Peyer's patch (tissue), 4 donors: ENCODE measurements around the gene SYT9. TPM values are rescaled to one million over a fixed set of nuclear protein-coding genes. Genes with fewer than 3 reads are reported as not detected.

Experiments used
- DNase-seq, 3 donors: peaks; one replicate each; pipeline ENCODE4 v3.0.0-alpha.2; 2017 to 2019
- H3K27ac ChIP-seq, 4 donors: fragments of 200-600 bp; sonication (generic); one replicate each; pipeline ENCODE4 v1.5.1; 2016 to 2019
- H3K27me3 ChIP-seq, 2 donors: fragments of 200-600 bp; sonication (generic); one replicate each; pipeline ENCODE4 v1.5.1; 2019
- H3K36me3 ChIP-seq, 3 donors: fragments of 200-600 bp; sonication (generic); one replicate each; pipeline ENCODE4 v1.5.1; 2016 to 2019
- H3K4me1 ChIP-seq, 4 donors: fragments of 200-600 bp; sonication (generic); one replicate each; pipeline ENCODE4 v1.5.1; 2016 to 2019
- H3K4me3 ChIP-seq, 4 donors: fragments of 200-600 bp; sonication (generic); 1 replicate in 3 of 4; 2 replicates in 1 of 4; pipeline ENCODE4 v1.5.1; 2016 to 2019; ENCODE audit warnings: mild to moderate bottlenecking in 1 of 4
- H3K9me3 ChIP-seq, 4 donors: fragments of 200-600 bp; sonication (generic); one replicate each; pipeline ENCODE4 v1.5.1; 2016 to 2019; ENCODE audit warnings: mild to moderate bottlenecking in 1 of 4
- CTCF ChIP-seq, 6 experiments: fragments of 450-650 bp in 4 of 6; fragments of 200-600 bp in 2 of 6; sonication (generic) in 1 of 6; IDR thresholded peaks; one replicate each; pipeline ENCODE4 v1.5.1; 2017 to 2019; ENCODE audit warnings: antibody characterized with exemption in 6 of 6, mild to moderate bottlenecking in 3 of 6, moderate library complexity in 1 of 6
- POLR2A ChIP-seq, 2 donors: fragments of 450-650 bp; IDR thresholded peaks; one replicate each; pipeline ENCODE4 v1.5.1; 2017; ENCODE audit warnings: antibody characterized with exemption in 2 of 2, mild to moderate bottlenecking in 2 of 2, moderate library complexity in 2 of 2
- total RNA-seq, 4 donors: library from RNA; depleted of rRNA; stranded (reverse); fragments of >200 nt; gene quantifications; one replicate each; pipeline ENCODE4 v1.1.0, GENCODE V29; 2016

Gene SYT9
- total RNA-seq, 4 donors from 2014 or later: not detected

DNA sequence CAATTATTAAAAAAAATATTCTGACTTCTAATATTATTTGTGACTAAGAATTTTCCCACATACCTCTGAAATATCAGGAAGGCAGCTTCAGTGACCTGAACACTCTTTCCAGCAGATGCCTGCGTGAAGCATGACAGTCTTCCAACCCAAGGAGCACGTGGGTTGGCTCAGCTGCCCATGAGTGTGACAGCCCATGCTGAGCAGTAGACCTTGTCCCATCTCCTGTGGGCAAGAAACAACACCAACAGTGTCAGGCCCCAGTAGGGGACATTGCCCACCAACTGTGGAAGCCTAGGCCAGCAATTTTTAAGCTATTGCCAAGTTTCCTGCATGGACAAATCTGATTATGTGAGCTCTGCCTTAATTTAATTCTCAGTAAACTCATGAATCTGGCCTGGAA lies 167.2 kb downstream of the SYT9 start:
- no peak overlapping the region for H3K4me3 ChIP-seq
- H3K27me3 ChIP-seq: no peaks in the 10 kb centered on the region
- no peak for TF ChIP-seq CTCF (IDR thresholded peaks at IDR 0.05)
- TF ChIP-seq POLR2A (IDR thresholded peaks at IDR 0.05): no peak
- no peak overlapping the region for H3K27ac ChIP-seq
- DNase-seq: no peak
- no peaks in the 10 kb centered on the region for H3K9me3 ChIP-seq
- H3K36me3 ChIP-seq: no peaks in the 10 kb centered on the region
- no peaks in the 10 kb centered on the region for H3K4me1 ChIP-seq

GRCh38 chr11:7421136-7421535 lies 169.4 kb downstream of the SYT9 start:
- TF ChIP-seq POLR2A (IDR thresholded peaks at IDR 0.05) (no peak), CTCF (IDR thresholded peaks at IDR 0.05) (no peak)
- no peaks in the 10 kb centered on the region for H3K27me3 ChIP-seq
- DNase-seq: no peak
- no peaks in the 10 kb centered on the region for H3K4me1 ChIP-seq
- H3K4me3 ChIP-seq: no peak overlapping the region
- no peaks in the 10 kb centered on the region for H3K9me3 ChIP-seq
- no peak overlapping the region for H3K27ac ChIP-seq
- no peaks in the 10 kb centered on the region for H3K36me3 ChIP-seq

DNA sequence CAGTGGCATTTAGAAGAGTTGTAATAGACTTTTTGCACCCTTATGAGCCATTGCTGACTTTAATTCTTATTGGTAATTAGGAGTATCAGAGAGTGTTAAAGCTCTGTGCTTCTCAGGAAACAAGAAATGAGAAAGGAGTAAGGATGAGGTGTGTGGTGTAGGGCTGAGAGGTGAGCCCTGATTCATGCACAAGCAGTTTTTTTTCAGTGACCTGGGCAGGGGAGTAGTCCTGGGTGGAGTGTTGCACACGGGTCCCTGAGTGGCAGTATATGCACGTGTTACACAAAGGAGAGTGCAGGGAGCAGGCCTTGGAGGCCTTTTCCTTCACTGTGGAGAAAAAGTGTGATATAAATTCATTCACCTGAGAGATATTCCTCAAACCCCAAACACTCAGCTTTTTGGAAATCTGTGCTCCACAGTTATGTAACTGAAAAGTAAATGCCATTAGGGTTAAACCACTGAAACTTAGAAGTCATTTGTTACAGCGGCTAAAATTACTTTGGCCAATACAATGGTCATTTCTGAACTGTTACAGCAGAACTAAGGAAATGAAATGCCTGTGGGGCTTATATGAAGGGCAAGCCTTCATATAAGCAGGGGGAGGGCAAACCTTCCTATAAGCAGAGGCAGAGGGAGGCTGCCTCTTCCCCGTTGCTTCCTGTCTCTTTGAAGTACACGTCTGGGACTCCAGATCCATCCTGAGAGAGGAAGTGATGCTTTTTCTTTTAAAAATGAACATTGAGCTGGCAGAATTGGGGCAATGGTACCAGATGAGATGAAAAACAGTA lies 171.0 kb downstream of the SYT9 start:
- TF ChIP-seq CTCF (IDR thresholded peaks at IDR 0.05): no peak
- H3K36me3 ChIP-seq: no peaks in the 10 kb centered on the region
- H3K27me3 ChIP-seq: no peaks in the 10 kb centered on the region
- H3K27ac ChIP-seq: no peak overlapping the region
- H3K4me1 ChIP-seq: no peaks in the 10 kb centered on the region
- DNase-seq: no peak
- H3K9me3 ChIP-seq: no peaks in the 10 kb centered on the region
- no peak overlapping the region for H3K4me3 ChIP-seq

- no peaks in the 10 kb centered on the region for H3K4me1 ChIP-seq
- H3K27ac ChIP-seq: no peak overlapping the region
- H3K9me3 ChIP-seq: no peaks in the 10 kb centered on the region
- no peak overlapping the region for H3K4me3 ChIP-seq
- DNase-seq: no peak
- no peak for TF ChIP-seq POLR2A (IDR thresholded peaks at IDR 0.05)
- no peak for TF ChIP-seq CTCF (IDR thresholded peaks at IDR 0.05)
- no peaks in the 10 kb centered on the region for H3K36me3 ChIP-seq
- H3K27me3 ChIP-seq: no peaks in the 10 kb centered on the region
These were observed 172.2 kb downstream of the SYT9 start for GRCh38 chr11:7423946-7424345.

DNA sequence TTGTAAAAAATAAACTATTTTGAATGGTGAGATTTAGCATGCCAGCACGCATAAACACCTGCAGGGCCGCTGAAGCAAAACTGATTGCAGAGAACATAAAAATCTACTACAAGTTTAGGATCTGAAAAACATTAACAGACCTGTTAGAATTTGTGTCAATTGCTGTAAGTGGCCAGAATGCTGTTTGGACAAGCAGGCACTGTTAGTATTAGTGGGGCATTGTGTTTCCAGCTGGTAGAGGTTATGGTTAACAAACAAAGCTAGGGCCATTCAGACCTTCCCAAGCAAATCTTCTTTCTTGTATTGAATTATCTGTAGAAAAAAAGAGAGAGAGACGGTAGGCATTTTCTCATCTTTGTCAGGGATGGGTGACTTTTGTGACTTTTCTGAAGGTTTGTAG lies 176.0 kb downstream of the SYT9 start:
- no peaks in the 10 kb centered on the region for H3K4me1 ChIP-seq

More for the DNA sequence above, 176.0 kb downstream of the SYT9 start:
- no peaks in the 10 kb centered on the region for H3K27me3 ChIP-seq
- H3K27ac ChIP-seq: no peak overlapping the region
- H3K4me3 ChIP-seq: no peak overlapping the region
- TF ChIP-seq POLR2A (IDR thresholded peaks at IDR 0.05): no peak
- TF ChIP-seq CTCF (IDR thresholded peaks at IDR 0.05): no peak
- no peaks in the 10 kb centered on the region for H3K9me3 ChIP-seq
- no peak for DNase-seq
- H3K36me3 ChIP-seq: no peaks in the 10 kb centered on the region
